Mammary epithelial cell (primary cell): ENCODE results near the gene PDE1C.

ENCODE experiments used
- CTCF ChIP-seq, 2 donors: IDR thresholded peaks in 1 of 2; conservative IDR thresholded peaks in 1 of 2; 2 replicates each; pipeline ENCODE4 v1.5.1; 2011 to 2012; ENCODE audit warnings: inconsistent platforms in 2 of 2, low read length in 2 of 2, mild to moderate bottlenecking in 2 of 2, control low read depth in 1 of 2, low read depth in 1 of 2; ENCODE audit not compliant: insufficient read depth in 1 of 2; ENCODE audit errors: extremely low read depth in 1 of 2
- EZH2 ChIP-seq: IDR thresholded peaks from 2 replicates; pipeline ENCODE4 v1.6.1; 2012; ENCODE audit warnings: low read length, inconsistent platforms, borderline replicate concordance

GRCh38 chr7:31899356-31899927 lies 170.8 kb downstream of the PDE1C start:
- TF ChIP-seq CTCF (conservative IDR thresholded peaks at IDR 0.05 in 1 of 2, IDR thresholded peaks at IDR 0.05 in 1 of 2; ENCODE audit: extremely low read depth in 1 of 2, insufficient read depth in 1 of 2, low read depth in 1 of 2, low read length in 2 of 2) (no peak), EZH2 (no peak)
